ENCODE measurements around the gene BCL11A.

Gene BCL11A

GRCh38 chr2:60493804-60494387, 59.6 kb downstream of the BCL11A start:
- in situ Hi-C loops (cut with MboI; ENCODE audit: low sequenced_read_pairs): no loop called here

DNA sequence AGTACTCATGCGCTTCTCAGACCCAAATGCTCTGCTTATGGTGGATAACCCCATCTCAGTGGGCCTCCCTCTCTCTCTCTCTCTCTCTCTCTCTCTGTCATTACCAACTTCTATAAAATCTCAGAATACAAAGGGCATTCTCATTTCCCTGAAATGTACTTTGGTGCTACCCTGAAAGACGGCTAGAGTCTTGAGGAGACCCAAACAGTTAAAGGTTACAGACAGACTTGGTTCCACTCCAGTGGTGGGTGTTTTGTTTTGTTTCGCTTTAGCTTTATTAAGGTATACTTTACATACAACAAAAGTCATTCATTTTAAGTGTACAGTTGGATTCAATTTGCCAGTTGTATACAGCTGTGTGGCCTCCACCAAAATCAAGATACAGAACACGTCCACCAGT, 60.9 kb downstream of the BCL11A start:
- in situ Hi-C loops (cut with MboI; ENCODE audit: low sequenced_read_pairs): no loop called here

DNA sequence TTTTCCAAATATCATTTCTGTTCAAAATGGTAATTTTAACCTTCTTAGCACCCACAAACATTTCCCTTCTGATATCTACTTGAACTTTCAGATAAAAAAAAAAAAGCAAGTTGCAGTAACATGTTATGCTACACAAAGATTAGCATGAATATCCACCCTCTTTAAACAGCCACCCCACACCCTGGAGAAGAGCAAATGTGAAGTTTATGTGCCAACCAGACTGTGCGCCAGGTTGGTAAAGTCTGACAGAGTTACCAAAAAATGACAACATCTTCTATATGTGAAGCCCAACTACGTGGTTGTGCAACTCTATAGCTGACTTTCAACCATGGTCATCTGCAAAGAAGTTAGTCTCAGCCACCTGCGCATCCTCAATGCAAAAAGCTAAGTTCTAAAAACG, 62.6 kb downstream of the BCL11A start:
- in situ Hi-C loops (cut with MboI; ENCODE audit: low sequenced_read_pairs): no loop called here

- in situ Hi-C loops (cut with MboI; ENCODE audit: low sequenced_read_pairs): no loop called here
Observed at GRCh38 chr2:60490441-60490840, 63.0 kb downstream of the BCL11A start.

GRCh38 chr2:60489289-60489688, 64.2 kb downstream of the BCL11A start:
- in situ Hi-C loops (cut with MboI; ENCODE audit: low sequenced_read_pairs): no loop called here

GRCh38 chr2:60488291-60488690, 65.2 kb downstream of the BCL11A start:
- in situ Hi-C loops (cut with MboI; ENCODE audit: low sequenced_read_pairs): no loop called here

- in situ Hi-C loops (cut with MboI; ENCODE audit: low sequenced_read_pairs): no loop called here
Observed at GRCh38 chr2:60487174-60487573, 66.3 kb downstream of the BCL11A start.

DNA sequence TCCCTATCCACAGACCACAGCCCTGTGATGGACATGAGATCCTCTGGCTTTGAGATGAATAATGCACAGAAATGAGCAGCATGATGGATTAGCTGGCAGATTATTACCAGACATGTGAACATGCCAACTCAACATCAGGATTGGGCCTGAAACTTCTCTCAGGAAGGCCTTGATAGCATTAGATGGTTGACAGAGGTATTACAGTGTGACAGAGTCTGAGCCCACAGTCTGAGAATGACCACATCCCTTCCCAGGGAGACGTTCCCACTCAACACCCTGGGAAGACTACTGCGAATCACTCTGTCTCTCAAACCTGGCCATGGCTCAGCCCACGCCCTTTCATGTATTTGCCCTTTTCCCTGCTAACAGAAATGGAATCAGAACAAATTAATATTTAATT, 66.9 kb downstream of the BCL11A start:
- in situ Hi-C loops (cut with MboI; ENCODE audit: low sequenced_read_pairs): no loop called here

GRCh38 chr2:60486067-60486466, 67.4 kb downstream of the BCL11A start:
- in situ Hi-C loops (cut with MboI; ENCODE audit: low sequenced_read_pairs): no loop called here

- in situ Hi-C loops (cut with MboI; ENCODE audit: low sequenced_read_pairs): no loop called here
Observed at GRCh38 chr2:60485550-60485949, 67.9 kb downstream of the BCL11A start.

GRCh38 chr2:60485055-60485454, 68.4 kb downstream of the BCL11A start:
- in situ Hi-C loops (cut with MboI; ENCODE audit: low sequenced_read_pairs): no loop called here

DNA sequence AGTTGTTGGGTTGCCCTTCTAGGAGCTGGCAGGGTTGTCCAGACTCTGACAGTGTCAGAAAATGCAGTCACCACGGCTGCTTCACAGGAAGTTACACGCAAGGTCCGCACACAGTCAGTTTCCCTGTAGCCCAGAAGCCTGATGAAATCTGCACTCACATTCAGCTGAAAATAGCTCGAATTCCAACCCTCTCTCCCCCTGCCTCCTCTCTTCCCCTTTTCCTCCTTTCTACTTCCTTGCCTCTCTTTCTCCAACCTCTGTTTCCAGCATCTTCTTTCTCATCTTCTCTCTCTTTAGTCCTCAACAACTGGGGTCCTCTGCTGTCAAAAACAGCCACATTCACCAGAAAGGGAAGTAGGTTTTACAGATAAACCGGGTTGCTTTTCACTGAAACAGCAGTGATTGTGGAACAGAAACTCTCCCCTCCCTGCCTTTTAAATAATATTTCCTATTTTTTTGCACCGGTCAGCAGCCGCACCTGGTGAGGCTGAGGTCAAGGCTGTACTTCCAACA, 69.3 kb downstream of the BCL11A start:
- in situ Hi-C loops (cut with MboI; ENCODE audit: low sequenced_read_pairs): no loop called here

DNA sequence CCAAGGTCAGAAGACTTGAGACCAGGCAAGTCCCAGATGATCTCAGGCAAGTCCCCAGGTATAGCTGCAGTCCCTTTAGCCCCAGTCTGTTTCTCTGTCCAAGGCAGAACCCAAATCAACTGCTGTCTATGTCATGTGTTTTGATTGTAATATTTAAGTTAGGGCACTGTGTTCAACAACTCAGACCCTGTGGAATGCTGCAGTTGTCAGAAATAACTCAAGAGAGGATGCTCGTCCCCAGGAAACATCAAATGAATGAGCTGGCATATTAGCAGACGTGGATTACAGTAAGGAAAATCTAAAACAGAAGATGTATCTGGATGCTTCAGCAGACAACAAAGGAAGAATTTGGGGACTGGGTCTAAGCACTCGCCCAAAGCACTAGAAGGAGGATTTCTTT, 70.1 kb downstream of the BCL11A start:
- in situ Hi-C loops (cut with MboI; ENCODE audit: low sequenced_read_pairs): no loop called here

GRCh38 chr2:60482222-60482621, 71.2 kb downstream of the BCL11A start:
- in situ Hi-C loops (cut with MboI; ENCODE audit: low sequenced_read_pairs): no loop called here

- in situ Hi-C loops (cut with MboI; ENCODE audit: low sequenced_read_pairs): no loop called here
Observed at GRCh38 chr2:60481257-60481656, 72.2 kb downstream of the BCL11A start.

GRCh38 chr2:60480089-60480773, 73.2 kb downstream of the BCL11A start:
- in situ Hi-C loops (cut with MboI; ENCODE audit: low sequenced_read_pairs): no loop called here

DNA sequence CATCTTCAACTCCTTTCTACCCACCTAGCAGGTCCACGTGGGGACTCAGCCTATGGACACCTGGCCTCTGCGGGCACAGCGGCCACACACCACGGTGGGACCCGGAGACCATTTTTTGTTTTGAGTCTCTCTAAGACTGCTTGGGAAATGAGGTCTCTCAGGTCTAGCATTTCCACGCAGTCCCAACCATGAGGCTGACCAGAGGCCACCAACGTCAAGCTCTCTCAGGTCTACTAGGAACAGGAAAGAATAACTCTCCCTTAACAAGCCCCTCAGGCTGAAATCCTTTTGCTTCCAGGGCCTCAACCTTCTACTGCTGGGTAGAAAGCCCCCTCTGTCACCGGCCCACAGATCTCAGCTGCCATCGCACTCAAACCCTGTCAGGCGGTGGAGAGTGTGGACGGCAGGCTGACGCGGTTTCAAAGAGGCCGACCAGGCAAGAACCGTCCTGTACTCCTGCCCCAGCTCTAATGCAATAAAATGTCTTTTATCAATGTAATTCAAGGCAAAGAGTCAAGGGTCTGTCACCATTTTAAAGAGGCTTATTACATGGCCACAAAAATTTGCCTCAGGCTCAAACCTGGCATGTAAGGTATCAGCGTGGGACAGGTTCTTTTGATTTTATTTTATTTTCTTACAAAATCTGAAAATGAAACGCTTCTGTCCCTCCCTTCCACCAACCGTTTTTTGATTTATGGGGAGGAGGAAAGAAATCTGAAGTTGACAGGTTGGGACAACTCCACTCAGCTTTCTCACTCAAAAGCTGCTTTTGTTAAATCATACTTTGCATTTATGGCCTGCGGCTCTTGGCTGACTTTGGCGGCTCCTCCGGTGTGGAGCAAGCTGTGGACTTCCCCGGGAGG, 74.0 kb downstream of the BCL11A start:
- in situ Hi-C loops (cut with MboI; ENCODE audit: low sequenced_read_pairs): no loop called here

GRCh38 chr2:60478660-60479059, 74.8 kb downstream of the BCL11A start:
- in situ Hi-C loops (cut with MboI; ENCODE audit: low sequenced_read_pairs): no loop called here

GRCh38 chr2:60476206-60476954, 77.1 kb downstream of the BCL11A start:
- in situ Hi-C loops (cut with MboI; ENCODE audit: low sequenced_read_pairs): no loop called here

DNA sequence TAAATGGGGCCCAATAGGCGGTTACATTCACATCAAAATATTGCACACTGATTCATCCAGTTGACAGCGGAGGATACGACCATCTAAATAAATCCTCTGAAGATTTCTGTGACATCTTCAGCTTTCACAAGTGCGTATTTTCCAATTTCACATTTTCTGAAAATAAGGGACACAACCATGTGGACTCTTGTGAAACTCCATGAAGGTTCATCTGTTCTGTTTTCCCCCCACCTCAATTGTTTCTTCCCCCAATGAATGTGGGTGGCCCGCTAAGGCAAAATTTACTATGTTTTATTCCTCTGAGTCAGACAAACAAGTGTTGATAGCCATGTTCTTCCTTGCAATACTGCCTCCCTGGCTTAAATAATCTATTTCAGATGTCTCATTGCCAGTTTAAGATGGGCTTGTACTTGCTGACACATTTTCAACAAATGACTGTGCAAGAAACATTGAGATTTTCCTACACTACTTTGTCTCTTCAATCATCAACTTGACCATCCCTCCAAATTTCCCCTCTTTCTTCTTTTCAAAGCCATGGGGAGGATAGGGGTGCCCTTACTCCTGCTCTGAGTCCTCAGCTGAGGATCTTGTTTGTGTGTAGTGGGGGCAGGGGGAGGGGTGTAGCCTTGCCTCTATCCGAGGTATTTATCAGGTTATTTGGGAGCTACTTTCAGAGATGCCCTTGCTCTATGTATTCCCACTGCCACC, 78.2 kb downstream of the BCL11A start:
- in situ Hi-C loops (cut with MboI; ENCODE audit: low sequenced_read_pairs): no loop called here

Data from HL-60/S4 treated with phorbol 12-myristate 13-acetate at 8.2 ng/mL for 4 days and 3 days (cell line).